DND-41 (cell line): Measurements from ENCODE around the gene TTC39B.

ENCODE experiments used
- CTCF ChIP-seq: IDR thresholded peaks from 2 replicates; pipeline ENCODE4 v1.5.1; 2012; ENCODE audit warnings: borderline replicate concordance, low read length, moderate library complexity, mild to moderate bottlenecking; ENCODE audit not compliant: poor library complexity, severe bottlenecking; ENCODE audit errors: extremely low read depth
- EZH2 ChIP-seq: IDR thresholded peaks from 3 replicates; pipeline ENCODE4 v1.6.1; 2012; ENCODE audit warnings: borderline replicate concordance, low read depth, mild to moderate bottlenecking, moderate library complexity, low read length, inconsistent platforms; ENCODE audit not compliant: severe bottlenecking

- TF ChIP-seq CTCF (no peak), EZH2 (no peak)
Measured at GRCh38 chr9:15155323-15155722, 151.7 kb downstream of the TTC39B start.
